Stimulated activated CD4-positive, alpha-beta T cell treated with anti-CD3 and anti-CD28 coated beads, Interleukin-4, amount 100 ng/mL, for 4 hours (primary cell): ENCODE results near the gene IFI27L1.
"Not testable (repeated sequence)": the region's sequence is repeated elsewhere in the genome, so short reads cannot be mapped to it uniquely, and the experiment has no call there.

Experiments used
- DNase-seq, 2 experiments: peaks; one replicate each; pipeline ENCODE4 v3.0.0-alpha.2; 2020

The IFI27L1 gene

GRCh38 chr14:94048691-94049624, 32.2 kb upstream of the IFI27L1 start:
- no peak for DNase-seq

DNA sequence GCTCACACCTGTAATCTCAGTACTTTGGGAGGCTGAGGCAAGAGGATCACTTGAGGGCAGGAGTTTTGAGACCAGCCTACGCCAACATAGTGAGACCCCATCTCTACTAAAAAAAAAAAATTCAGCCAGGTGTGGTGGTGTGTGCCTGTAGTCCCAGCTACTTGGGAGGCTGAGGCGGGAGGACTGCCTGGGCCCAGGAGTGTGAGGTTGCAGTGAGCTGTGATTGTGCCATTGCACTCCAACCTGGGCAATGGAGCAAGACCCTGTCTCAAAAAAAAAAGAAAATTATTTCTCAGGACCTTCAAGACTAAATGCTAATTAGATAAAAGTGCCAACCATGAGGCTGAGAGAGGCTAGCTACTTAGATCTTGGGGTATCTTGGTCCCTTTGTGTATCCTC, 31.5 kb upstream of the IFI27L1 start:
- DNase-seq: no peak

DNA sequence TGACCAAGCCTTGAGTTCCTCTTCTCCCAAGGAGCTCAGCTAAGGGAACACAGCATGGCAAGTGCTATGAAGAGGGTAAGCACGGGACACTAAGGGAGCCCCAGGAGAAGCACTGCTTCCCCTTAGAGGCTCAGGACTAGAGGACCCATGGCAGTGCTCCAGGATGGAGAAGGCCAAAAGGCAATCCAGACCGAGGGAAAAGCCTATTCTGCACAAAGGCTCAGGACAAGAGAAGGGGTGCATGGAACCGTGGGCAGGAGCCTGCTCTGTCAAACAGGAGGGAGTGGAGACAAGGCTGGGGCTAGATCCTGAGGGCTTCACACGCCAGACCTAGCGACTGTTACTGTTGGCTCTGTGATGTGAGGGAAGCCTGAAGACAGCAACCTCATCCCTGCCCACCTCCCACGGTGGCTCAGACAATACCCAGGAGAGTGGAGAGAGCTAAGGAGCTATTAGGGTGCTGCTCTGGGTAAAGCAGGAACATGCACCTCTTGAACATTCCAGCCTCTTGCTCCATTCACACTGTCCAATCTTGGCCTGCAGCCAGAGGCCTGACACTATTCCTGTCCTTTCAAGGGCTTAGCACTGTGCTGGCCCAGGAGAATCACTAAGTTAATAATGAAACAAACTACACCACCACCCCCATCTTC, 30.8 kb upstream of the IFI27L1 start:
- DNase-seq: no peak

DNA sequence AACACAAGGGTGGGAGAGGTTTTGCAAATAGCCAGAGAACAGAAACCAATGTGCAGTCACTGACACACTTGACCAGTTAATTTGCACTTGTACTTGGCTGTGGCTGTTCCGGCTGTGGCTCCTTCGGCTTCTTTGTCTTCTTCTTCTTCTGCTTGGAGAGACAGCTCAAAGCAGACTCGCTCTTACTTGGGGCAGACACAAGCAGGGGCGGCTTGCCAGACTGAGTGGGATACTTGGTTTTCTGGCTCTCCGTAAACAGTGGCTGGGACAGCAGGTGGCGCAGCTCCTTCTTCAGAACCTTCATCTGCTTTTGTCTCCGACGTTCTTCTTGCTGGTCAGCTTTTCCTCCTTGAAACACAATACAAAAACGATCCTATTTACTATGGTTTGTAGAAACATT, 30.0 kb upstream of the IFI27L1 start:
- no peak for DNase-seq

DNA sequence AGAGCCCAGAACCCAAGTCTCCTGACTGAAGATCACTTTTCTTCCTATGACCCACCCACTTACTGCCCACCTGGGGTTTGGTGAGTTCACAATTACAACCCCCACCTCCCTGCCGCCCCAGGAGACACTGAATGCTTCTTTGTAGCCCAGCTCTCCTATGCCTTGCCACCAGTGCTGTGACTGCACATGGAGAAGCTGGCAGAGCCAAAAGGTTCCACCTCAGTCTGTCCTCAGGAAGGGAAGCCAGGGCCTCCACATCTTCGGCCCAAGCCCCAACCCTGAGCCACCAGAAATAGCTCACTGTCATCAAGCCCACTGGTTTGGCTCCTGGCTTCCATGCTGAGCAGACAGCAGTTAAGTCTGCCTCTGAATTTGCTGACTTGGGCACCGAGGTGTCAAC, 29.3 kb upstream of the IFI27L1 start:
- DNase-seq: no peak

DNA sequence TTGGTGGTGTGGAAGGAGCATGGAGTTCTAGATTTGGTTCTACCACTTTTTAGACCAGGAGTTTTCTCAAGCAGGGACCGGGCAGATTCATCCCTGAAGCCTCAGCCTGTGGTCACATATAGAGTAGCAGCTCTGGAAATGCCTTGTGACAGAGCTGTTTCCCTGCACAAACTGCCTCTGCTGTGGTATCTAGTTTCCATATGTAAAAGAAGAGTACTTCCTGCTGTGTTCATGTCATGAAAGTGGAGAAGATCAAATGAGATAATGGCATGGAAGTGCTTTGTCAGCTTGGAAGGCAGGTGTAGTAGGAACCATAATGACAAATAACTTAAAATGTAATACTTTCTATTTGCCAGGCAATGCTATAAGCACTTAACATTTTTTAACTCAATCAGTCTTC, 28.9 kb upstream of the IFI27L1 start:
- DNase-seq: no peak

GRCh38 chr14:94052662-94053061, 28.4 kb upstream of the IFI27L1 start:
- no peak for DNase-seq

GRCh38 chr14:94054401-94054800, 26.7 kb upstream of the IFI27L1 start:
- no peak for DNase-seq

GRCh38 chr14:94054936-94055335, 26.2 kb upstream of the IFI27L1 start:
- DNase-seq: no peak

DNA sequence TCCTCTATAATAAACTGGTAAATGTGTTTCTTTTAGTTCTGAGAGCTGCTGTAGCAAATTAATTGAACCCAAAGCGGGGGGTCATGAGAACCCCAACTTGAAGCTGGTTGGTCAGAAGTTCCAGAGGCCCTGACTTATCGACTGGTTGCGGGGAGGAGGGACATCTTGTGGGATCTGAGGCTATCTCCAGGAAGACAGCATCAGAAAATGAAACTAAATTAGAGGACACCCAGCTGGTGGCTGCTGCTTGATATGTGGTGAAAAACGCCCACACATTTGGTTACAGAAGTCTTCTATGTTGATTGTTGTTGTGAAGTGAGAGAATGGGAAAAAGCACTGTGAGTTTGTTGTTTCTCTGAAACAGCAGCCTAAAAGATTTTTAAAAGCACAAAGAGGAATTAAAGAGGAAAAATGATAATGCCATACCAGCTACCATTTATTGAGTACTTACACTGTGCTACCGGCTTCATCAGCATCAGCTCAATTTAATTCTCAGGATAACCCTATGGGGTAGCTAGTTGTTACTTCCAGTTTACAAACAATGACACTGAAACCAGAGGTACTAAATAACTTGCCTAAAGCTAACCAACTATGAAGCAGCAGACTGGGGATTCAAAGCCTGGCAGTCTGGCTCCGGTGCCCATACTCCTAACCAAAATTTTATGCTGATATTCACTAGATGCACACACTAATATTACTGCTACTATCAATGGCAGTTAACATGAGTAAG, 24.4 kb upstream of the IFI27L1 start:
- peak in 1 of 2 experiments; percentile 28 for DNase-seq

DNA sequence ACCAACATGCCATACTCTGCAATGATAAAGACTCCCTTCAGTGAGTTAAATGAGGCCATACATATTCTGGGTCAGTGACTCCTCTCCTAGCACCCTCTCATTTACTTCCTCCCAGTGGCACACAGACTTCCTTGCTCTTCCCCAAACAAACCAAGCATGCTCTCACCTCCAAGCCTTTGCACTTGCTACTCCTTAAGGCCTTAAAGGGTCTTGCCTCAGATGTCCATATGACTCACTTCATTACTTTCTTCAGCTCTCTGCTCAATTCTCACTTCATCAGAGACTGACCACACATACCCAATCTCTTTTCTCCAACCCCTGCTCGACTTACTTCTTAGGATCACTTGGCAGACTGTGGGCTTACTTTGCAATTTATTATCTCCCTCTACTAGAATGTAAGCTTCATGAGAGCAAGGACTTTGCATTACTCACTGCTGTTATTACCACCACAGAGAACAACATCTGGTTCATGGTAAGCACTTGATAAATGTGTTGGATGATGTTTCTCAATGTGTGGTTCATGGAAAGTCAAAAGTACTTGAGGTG, 22.9 kb upstream of the IFI27L1 start:
- no peak for DNase-seq

- no peak for DNase-seq
Measured at GRCh38 chr14:94058674-94059138, 22.4 kb upstream of the IFI27L1 start.

DNA sequence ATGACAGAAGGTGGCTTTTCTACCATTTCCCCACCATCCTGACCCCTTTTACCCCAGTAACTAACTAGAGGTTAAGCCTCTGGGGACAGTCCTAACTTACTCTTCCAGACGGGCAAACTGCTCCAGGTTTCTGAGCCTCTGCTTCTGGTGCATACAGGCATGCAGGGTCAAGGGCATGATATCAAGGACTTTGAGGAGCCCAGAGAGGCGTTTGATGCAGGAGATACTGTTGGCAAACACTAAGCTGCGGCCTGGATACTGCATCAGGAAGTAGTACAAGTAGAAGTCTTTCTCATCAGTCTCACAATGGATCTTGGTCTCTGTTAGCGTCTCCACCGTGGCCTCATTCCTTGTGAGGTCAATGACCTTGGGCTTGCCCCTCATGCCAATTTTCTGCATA, 21.1 kb upstream of the IFI27L1 start:
- DNase-seq: no peak

- DNase-seq: no peak
Measured at GRCh38 chr14:94062344-94062940, 18.7 kb upstream of the IFI27L1 start.

DNA sequence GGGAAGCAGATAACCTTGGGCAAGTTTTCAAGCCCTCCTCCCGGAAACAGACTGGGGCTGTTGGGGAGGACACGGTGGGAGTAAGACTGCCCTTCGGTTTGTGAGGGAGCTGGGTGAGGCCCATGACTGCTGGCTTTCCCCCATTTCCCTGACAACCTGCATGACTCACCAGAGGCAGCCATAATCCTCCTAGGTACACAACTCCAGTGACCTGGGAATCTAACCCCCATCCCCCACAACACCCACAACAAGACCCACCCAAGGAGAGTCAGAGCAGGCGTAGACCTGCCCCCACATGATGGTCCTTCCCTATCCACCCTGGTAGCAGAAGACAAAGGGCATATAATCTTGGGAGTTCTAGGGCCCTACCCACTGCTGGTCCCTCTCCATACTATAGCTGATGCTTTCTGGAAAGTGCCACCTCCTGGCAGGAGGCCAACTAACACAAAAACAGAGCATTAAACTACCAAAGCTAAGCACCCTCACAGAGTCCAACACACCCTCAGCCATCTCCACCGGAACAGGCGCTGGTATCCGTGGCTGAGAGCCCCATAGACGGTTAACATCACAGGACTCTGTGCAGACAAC, 14.9 kb upstream of the IFI27L1 start:
- DNase-seq: no peak

DNA sequence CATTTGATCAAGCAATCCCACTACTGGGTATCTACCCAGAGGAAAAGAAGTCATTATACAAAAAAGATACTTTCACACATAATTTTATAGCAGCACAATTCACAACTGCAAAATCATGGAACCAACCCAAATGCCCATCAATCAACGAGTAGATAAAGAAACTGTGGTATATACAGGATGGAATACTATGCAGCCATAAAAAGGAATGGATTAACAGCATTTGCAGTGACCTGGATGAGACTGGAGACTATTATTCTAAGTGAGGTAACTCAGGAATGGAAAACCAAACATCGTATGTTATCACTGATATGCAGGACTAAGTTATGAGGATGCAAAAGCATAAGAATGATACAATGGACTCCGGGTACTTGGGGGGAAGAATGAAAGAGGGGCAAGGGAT, 9.0 kb upstream of the IFI27L1 start:
- DNase-seq: not testable (repeated sequence)

GRCh38 chr14:94074534-94074933, 6.6 kb upstream of the IFI27L1 start:
- DNase-seq: no peak

DNA sequence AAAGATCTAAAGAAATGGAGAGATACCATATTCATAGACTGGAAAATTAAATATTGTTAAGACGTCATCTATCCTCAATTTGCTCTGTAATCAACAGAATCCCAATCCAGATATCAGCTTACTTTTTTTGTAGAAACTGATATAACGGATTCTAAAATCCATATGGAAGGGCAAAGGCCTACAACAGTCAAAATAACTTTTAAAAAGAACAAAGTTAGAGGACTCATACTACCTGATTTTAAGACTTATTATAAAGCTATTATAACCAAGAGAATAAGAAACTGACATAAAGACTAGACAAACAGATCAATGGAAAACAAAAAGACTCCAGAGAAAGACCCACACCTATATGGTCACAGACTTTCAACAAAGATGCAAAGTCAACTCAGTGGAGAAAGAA, 6.1 kb upstream of the IFI27L1 start:
- DNase-seq: no peak

GRCh38 chr14:94077111-94077821, 3.8 kb upstream of the IFI27L1 start:
- DNase-seq: no peak

DNA sequence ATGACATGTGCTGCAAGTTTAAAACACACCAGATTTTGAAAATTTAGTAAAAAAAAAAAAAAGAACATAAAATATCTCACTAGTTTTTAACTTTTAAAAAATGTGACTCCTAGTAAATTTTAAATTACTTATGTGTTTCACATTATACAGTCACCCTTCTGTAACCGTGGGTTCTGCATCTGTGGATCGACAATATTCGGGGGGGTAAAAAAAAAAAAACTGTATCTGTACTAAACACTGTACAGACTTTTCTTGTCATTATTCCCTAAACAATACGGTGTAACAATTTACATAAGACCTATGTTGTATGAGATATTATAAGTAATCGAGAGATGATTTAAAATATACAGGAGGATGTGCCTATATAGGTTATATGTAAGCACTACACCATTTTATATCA, 3.3 kb upstream of the IFI27L1 start:
- DNase-seq: no peak

- DNase-seq: no peak
Measured at GRCh38 chr14:94079891-94080620, 1.1 kb upstream of the IFI27L1 start.
